Medulla oblongata (tissue), 1 donor: ENCODE measurements around the gene TBC1D1.

ENCODE experiments used
- DNase-seq: peaks from one replicate; pipeline ENCODE4 v3.0.0-alpha.2; 2015; ENCODE audit errors: extremely low spot score

Gene TBC1D1

DNA sequence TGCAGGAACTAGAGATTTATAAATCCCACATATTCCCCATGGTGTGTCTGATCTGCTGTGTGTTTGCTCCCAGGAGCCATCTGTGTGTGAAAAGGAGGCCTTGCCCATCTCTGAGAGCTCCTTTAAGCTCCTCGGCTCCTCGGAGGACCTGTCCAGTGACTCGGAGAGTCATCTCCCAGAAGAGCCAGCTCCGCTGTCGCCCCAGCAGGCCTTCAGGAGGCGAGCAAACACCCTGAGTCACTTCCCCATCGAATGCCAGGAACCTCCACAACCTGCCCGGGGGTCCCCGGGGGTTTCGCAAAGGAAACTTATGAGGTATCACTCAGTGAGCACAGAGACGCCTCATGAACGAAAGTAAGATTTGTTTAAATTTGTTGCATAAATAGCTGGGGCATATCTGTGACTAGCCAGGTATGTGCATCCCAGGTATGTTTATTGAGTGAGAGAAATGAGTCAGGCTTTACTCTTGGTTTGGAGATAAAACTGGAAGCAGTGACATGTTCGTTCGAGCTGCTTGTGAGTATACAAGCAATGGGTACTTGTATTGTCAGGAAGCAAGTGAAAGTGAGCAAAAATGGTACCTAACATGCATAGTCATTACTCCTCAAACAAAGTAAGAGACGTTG, 158.8 kb downstream of the TBC1D1 start:
- DNase-seq = no peak

DNA sequence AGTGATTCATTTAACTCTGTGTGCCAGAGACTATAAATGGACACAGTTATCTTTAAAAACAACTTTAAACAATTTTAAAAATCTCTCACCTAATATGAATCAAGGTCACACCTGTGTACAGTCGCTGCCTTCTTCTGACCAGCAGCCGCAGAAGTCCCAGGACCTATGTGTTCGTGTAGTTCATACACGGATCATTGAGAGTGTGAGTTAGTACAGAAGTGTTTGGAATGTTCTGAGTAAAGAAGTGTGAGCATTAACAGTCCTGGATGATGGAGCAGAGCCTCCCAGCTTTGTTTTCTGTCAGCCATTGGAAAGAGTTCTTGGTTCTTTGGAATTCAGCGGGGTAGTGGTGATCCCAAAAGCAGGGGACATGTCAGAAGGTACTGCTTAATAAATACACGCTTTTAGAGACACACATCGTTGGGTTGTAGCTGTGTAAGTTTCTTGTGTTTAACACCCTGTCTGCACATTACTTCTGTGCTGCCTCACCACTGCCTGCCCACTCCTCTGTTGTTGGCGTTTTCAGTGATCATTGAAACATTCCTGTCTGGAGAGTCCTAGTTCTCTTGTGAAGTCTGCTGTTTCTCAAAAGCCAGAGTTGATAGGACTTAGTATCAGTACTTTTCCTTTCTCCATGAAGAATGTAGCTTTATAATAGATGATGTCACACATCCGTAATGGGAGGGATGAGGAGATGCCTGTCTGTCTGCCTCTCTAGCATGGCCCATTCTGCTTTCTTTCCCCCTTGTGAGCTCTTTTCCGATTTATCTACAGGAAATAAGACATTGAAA, 159.9 kb downstream of the TBC1D1 start:
- no peak for DNase-seq

GRCh38 chr4:38055566-38055965, 164.7 kb downstream of the TBC1D1 start:
- DNase-seq = no peak

DNA sequence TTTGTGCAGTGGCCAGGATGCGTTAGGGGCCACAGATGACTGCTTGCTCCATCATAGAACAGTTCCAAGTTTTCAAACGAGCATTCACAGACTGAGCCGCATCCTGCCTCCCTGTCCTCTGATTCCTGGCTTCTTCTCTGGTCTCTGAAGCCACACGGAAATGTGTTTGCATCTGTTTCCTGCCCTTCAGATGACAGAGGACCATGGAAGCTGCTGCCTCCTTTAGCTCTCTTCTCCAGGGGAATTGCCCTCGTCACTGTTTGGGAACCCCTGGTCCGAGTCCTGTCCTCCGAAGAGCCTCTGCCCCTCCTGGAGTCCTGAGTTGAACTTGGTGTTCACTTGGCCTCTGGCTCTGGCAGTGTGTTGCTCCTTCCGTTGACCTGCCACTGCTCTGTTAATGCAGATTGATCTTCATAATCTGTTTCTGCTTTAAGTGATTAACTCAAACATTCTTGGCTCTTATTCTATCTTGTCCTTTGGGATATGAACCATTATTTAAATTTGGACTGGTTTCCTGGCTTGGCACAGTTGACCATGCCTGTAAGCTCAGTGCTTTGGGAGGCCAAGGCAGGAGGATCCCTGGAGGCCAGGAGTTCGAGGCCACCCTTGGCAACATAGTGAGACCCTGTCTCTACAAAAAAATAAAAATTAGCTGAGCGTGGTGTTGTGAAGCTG, 165.3 kb downstream of the TBC1D1 start:
- no peak for DNase-seq

GRCh38 chr4:38058151-38058550, 167.3 kb downstream of the TBC1D1 start:
- no peak for DNase-seq

GRCh38 chr4:38060829-38061431, 170.0 kb downstream of the TBC1D1 start:
- DNase-seq = no peak

GRCh38 chr4:38062088-38062775, 171.3 kb downstream of the TBC1D1 start:
- peak; percentile 92 for DNase-seq

- DNase-seq = no peak
Measured at GRCh38 chr4:38062776-38063097, 171.9 kb downstream of the TBC1D1 start.

- DNase-seq = no peak
Measured at GRCh38 chr4:38065176-38065575, 174.3 kb downstream of the TBC1D1 start.

GRCh38 chr4:38065900-38066299, 175.0 kb downstream of the TBC1D1 start:
- DNase-seq = no peak

DNA sequence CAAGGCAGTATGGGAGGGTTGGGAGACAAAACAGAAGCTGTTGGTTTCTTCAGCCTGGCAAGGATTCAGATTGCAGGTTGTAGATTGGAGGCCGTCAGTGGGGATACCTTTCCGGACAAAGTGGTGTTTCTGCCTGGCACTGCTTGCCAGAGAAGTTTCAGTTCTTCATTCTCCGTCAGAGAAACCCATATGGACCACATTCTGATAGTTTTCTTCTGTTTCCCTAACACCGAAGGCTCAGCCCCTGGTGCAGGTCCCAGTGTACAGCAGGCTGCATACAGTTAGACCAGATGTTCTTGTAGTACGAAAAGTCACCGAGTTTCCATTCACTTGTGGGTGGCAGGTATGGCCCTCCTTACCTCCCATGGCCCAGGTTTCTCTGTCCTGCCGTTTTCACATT, 176.6 kb downstream of the TBC1D1 start:
- no peak for DNase-seq

DNA sequence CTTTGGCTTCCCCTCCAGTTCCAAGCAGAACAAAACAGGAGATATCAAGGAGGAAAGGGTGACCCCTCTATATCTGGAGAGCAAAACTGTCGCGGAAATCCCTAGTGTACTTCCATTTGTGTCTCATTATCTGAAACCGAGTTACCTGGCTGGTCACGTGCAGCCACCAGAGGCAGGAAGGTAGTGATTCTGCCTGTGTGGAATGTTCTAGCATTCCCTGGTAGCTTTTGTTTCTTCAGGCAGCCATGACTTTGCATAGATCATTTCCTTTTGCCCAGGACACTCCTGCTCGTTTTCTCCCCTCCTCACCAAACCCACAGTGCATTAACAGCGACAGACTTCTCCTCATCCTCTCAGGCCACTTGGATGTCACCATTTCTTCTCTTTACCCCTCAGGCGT, 177.2 kb downstream of the TBC1D1 start:
- DNase-seq = no peak

- peak; percentile 67 for DNase-seq
Measured at GRCh38 chr4:38069271-38069760, 178.4 kb downstream of the TBC1D1 start.

- DNase-seq = no peak
Measured at GRCh38 chr4:38071801-38072431, 181.0 kb downstream of the TBC1D1 start.

- no peak for DNase-seq
Measured at GRCh38 chr4:38072578-38072977, 181.7 kb downstream of the TBC1D1 start.

DNA sequence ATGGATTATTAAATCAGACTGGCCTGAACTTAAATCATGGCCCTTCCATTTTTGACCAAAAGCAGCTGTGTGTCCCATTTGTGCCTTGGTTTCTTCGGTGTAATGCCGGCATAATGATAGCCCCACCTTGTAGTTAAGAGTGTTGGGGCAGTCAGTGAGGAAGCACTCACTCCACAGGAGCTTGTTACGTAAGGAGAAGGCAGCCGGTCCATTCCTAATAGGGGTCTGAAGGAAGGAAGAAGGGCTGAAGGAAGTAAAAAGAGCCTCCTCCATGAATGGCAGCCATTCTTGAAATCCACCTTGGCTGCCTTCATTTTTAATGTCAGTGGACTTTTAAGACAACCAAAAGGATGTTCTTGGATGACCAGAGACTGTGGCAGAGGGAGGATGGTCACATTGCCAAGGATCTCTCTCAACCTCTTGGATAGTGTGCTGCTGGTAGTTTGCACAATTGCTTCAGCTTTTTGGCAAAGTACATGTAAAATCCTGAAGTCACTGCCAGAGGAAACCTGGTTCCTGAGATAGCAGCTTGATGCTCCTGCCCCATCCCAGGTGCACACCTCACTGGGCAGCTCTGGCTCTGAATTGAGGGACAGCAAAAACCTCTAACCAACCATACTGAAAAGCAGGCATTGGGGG, 182.8 kb downstream of the TBC1D1 start:
- no peak for DNase-seq

DNA sequence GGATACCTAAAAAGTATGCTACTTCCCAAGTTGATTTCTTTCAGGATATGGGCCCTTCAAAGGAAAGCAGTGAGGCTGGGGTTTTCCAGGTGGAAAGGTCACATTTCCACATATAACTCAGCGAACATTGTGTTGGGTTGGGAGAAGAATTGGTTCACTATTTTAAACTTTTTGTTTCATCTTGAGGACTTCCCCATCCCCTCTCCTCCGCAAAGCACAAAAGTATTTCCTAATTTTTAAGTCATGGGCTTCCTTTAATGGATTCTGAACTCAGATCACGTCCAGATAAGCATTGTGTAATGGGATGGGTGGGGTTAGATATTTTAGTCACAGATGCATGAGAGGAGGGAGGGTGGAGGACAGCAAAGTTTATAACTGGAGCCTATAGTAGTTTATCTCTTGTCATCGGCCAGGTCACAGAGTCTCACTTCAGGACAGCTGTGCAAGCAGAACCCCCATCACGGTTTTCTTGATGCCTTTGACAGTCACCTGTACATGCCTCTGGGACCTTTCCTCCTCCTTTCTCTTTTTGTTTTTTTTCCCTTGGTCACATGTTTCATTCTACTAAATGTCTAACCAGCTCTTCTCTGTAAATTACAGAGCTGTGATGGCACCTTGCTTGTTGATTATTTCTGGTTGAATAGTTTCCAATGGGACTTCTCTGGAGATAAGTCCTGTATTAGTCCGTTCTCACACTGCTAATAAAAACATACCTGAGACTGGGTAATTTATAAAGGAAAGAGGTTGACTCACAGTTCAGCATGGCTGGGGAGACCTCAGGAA, 184.7 kb downstream of the TBC1D1 start:
- peak; percentile 80 for DNase-seq

DNA sequence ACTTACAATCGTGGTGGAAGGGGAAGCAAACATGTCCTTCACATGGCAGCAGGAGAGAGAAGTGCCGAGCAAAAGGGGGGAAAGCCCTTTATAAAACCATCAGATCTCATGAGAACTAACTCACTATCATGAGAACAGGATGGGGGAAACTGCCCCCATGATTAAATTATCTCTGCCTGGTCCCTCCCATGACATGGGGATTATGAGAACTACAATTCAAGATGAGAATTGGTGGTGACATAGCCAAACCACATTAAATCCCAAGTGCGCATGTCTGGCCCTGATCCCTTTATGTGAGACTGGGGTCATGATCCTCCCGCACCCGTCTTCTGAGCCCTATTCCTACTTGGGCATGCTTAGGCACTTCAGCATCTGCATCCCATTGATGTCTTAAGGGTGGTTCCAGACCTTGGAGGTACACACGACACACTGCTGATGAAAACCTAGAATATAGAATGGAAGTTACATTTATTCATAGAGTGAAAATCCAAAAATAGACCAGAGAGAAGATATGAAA, 185.3 kb downstream of the TBC1D1 start:
- no peak for DNase-seq

DNA sequence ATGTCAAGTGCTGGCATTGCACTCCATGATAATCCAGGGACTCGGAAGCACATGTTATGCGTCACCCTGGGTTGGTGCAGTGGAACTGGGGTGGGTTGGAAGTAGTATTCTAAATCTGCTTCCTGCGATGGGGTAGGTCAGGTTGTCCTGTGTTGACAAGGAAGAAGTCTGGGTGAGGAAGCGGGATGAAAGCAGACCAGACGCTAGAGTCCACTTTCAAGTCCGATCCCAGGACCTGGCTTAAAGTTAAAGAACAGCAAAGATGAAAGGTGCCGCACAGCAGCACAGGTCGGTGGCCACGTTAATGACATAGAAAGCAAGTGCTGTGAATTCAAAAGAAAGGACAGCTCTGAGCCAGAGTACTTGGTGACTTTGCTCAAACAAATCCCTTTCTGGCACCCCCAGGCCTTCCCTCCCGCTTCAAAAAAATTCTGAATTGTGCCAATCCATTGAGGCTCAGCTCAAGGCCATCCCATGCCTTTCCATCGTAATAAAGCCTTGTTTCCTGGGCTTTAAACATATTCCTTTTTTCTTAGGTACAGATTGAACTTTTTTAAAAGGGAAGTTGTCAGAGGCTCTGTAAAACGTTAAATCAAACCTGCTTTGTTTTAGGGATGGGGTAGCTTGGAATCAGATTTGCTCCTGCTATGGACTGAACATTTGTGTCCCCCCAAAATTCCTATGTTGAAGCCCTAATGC, 187.1 kb downstream of the TBC1D1 start:
- DNase-seq = no peak
